Muscle layer of duodenum (tissue), 2 donors: ENCODE results near the gene TFAP2C.
A peak's percentile ranks its signal among the peaks of the same experiment; 100 is the strongest.
"Not testable (repeated sequence)": the region's sequence is repeated elsewhere in the genome, so short reads cannot be mapped to it uniquely, and the experiment has no call there.

Experiments used
- H3K27ac ChIP-seq: one replicate; pipeline ENCODE4 v1.7.0; 2013; ENCODE audit warnings: mild to moderate bottlenecking, low read length
- H3K27me3 ChIP-seq: one replicate; pipeline ENCODE4 v1.7.0; 2013; ENCODE audit warnings: low read depth, mild to moderate bottlenecking, control low read depth, low read length
- H3K36me3 ChIP-seq, 2 donors: one replicate each; pipeline ENCODE4 v1.7.0; 2013; ENCODE audit warnings: low read length in 2 of 2, control low read depth in 1 of 2, mild to moderate bottlenecking in 1 of 2; ENCODE audit not compliant: insufficient read depth in 2 of 2, control insufficient read depth in 1 of 2
- H3K4me1 ChIP-seq, 2 donors: one replicate each; pipeline ENCODE4 v1.7.0; 2013; ENCODE audit warnings: low read length in 2 of 2, mild to moderate bottlenecking in 2 of 2, control low read depth in 1 of 2, moderate library complexity in 1 of 2; ENCODE audit not compliant: insufficient read depth in 2 of 2, control insufficient read depth in 1 of 2
- H3K4me3 ChIP-seq, 2 donors: one replicate each; pipeline ENCODE4 v1.7.0; 2013; ENCODE audit warnings: low read length in 2 of 2, low read depth in 1 of 2, mild to moderate bottlenecking in 1 of 2
- H3K9me3 ChIP-seq, 2 donors: one replicate each; pipeline ENCODE4 v1.7.0; 2013; ENCODE audit warnings: low read length in 2 of 2, control low read depth in 1 of 2, mild to moderate bottlenecking in 1 of 2; ENCODE audit not compliant: control insufficient read depth in 1 of 2
- donor health status: healthy.

TFAP2C gene

GRCh38 chr20:56617489-56617888 is 11.6 kb upstream of the TFAP2C start:
- Histone ChIP-seq H3K36me3 (no peaks in the 10 kb centered on the region), H3K4me1 (no peaks in the 10 kb centered on the region), H3K27ac (no peak overlapping the region), H3K4me3 (no peak overlapping the region), H3K27me3 (no peaks in the 10 kb centered on the region), H3K9me3 (no peaks in the 10 kb centered on the region)

DNA sequence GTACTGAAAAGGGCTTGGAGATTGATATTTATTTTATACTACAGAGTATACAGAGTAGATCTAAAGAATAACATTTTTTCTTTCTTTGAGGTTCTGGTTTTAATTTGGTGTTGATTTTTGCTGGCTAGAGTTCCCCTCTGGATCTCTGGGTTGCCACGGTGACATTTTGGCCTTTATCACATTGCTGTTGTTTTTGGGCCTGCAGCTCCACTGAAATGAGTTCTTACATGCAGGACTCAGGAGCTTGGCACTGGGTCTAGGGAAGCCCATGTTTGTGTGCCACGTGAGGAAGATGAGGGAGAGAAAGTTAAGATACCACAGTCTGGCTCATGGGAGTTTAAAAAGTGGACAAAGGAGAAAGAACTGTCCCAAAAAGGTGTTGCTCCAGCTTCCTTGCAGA is 7.4 kb upstream of the TFAP2C start:
- peaks cover 17% of the 10 kb centered on the region for H3K27me3 ChIP-seq
- no peaks in the 10 kb centered on the region for H3K9me3 ChIP-seq
- H3K4me3 ChIP-seq = no peak overlapping the region
- H3K27ac ChIP-seq = no peak overlapping the region
- peaks cover 0 to 6% of the 10 kb centered on the region in 2 donors for H3K4me1 ChIP-seq
- H3K36me3 ChIP-seq = no peaks in the 10 kb centered on the region

GRCh38 chr20:56623930-56624329 is 5.2 kb upstream of the TFAP2C start:
- Histone ChIP-seq H3K27me3 (peaks cover 33% of the 10 kb centered on the region), H3K4me1 (peaks cover 0 to 28% of the 10 kb centered on the region in 2 donors)
- not testable (repeated sequence) for H3K27ac ChIP-seq, H3K9me3 ChIP-seq, H3K36me3 ChIP-seq, H3K4me3 ChIP-seq

GRCh38 chr20:56624786-56625681 is 4.1 kb upstream of the TFAP2C start:
- H3K4me3 ChIP-seq = no peak overlapping the region
- peaks cover 3 to 39% of the 10 kb centered on the region in 2 donors for H3K4me1 ChIP-seq
- H3K27ac ChIP-seq = no peak overlapping the region
- peaks cover 42% of the 10 kb centered on the region for H3K27me3 ChIP-seq
- no peaks in the 10 kb centered on the region for H3K36me3 ChIP-seq
- no peaks in the 10 kb centered on the region for H3K9me3 ChIP-seq

DNA sequence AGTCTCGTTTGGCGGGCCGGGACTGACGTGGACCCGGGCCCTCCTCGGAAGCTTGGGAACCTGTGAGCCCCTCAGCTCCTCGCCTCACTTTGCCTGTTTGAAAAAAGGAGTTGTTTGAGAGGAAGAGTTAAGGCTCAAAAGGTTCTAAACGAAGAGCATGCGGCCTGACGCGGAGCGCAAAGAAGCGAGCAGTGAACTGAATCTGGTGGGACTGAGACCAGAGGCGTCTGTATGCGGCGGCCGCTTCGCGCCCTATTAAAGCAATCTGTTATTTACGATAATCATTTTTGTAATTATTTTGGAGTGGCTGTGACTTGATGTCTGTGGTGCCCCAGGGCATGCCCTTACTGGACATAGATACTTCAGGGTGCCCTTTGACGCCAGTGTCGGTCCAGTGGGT is 3.3 kb upstream of the TFAP2C start:
- Histone ChIP-seq H3K9me3 (no peaks in the 10 kb centered on the region), H3K36me3 (no peaks in the 10 kb centered on the region), H3K4me3 (no peak overlapping the region), H3K27me3 (peaks cover 46% of the 10 kb centered on the region), H3K27ac (no peak overlapping the region), H3K4me1 (peaks cover 3 to 47% of the 10 kb centered on the region in 2 donors)

GRCh38 chr20:56626367-56627121 is 2.6 kb upstream of the TFAP2C start:
- Histone ChIP-seq H3K27ac (no peak overlapping the region), H3K4me1 (peaks cover 3 to 54% of the 10 kb centered on the region in 2 donors), H3K9me3 (no peaks in the 10 kb centered on the region), H3K4me3 (no peak overlapping the region), H3K36me3 (no peaks in the 10 kb centered on the region), H3K27me3 (peaks cover 53% of the 10 kb centered on the region)

GRCh38 chr20:56627122-56628014 is 1.7 kb upstream of the TFAP2C start:
- Histone ChIP-seq H3K27me3 (peaks cover 61% of the 10 kb centered on the region), H3K27ac (no peak overlapping the region), H3K9me3 (no peaks in the 10 kb centered on the region), H3K4me3 (peak overlapping the region; percentile 52 to 73), H3K4me1 (peaks cover 3 to 54% of the 10 kb centered on the region in 2 donors), H3K36me3 (no peaks in the 10 kb centered on the region)

DNA sequence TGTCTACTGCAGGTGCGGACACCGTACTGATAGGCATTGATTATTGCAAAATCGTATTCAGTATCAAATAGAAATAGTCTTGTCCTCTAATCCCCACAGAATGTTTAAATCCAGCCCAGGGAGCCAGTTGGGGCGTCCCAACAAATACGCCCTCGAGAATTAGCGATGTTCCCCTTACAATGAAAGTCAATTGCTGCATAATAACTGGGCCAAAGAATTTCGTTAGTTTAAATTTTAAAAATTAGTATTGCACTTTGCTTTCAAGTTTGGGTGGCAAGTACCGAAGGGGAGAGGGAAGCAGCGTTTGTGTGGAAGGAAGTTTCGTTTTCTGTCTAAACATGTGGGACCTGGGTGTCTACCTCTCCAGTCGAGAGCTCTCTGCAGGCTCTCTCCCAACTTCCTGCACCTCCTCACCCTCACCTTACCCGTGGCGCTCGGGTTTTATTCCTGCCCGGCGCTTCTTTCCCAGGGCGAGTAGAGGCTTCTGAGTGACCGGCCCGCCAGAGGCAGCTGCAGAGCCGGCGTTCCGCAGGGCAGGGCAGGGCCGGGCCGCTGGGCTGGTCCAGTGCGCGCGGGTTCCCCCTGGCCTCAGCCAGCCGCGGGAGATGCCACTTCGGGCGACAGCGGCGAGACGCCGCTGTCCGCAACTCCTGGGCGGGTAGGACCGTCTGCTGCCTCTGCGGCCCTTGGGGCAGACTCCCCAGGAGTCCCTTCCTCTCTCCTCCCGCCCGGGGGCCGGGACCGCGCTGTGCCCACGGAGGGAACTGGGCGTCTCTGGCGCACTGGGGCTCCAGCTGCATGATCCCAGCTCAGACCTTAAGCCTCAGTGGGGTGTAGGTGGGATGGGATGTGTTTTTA is 862 bp upstream of the TFAP2C start:
- H3K4me1 ChIP-seq = peaks cover 3 to 54% of the 10 kb centered on the region in 2 donors
- H3K36me3 ChIP-seq = no peaks in the 10 kb centered on the region
- peak overlapping the region; percentile 53 to 73 for H3K4me3 ChIP-seq
- no peak overlapping the region for H3K27ac ChIP-seq
- H3K9me3 ChIP-seq = no peaks in the 10 kb centered on the region
- H3K27me3 ChIP-seq = peaks cover 63% of the 10 kb centered on the region

GRCh38 chr20:56629464-56630085 is 469 bp downstream of the TFAP2C start:
- Histone ChIP-seq H3K4me3 (peak overlapping the region; percentile 61 to 73), H3K36me3 (no peaks in the 10 kb centered on the region), H3K9me3 (no peaks in the 10 kb centered on the region), H3K27ac (no peak overlapping the region), H3K27me3 (peaks cover 63% of the 10 kb centered on the region), H3K4me1 (peaks cover 3 to 54% of the 10 kb centered on the region in 2 donors)

DNA sequence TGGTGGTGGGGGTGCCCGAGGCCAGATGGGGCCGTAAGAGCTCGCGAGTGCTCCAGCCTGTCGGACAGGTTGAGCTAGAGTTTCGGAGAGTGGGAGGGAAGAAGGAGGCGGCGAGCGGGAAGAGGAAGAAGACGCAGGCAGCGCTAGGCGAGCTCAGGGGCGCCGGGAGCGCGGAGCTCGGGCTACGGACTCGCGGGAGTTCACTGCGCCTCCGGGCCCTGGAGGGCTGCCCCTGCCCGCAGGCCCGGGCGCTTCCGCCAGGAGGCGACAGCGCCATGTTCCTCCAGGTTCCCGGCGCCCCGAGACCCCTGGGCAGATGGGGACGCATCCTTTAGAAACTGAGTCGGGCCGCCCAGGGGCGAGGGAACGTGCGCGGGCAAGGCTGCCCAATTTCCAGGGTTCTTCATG is 984 bp downstream of the TFAP2C start:
- Histone ChIP-seq H3K36me3 (no peaks in the 10 kb centered on the region), H3K9me3 (no peaks in the 10 kb centered on the region), H3K4me1 (peaks cover 3 to 54% of the 10 kb centered on the region in 2 donors), H3K27ac (no peak overlapping the region), H3K27me3 (peaks cover 64% of the 10 kb centered on the region), H3K4me3 (peak overlapping the region; percentile 61 to 73)
